Mucosa of rectum (tissue), 2 donors: ENCODE results near the gene TNIK.
"Not testable (repeated sequence)": the region's sequence is repeated elsewhere in the genome, so short reads cannot be mapped to it uniquely, and the experiment has no call there.

Experiments
- H3K27ac ChIP-seq, 2 donors: one replicate each; pipeline ENCODE4 v1.7.0; 2013; ENCODE audit warnings: inconsistent platforms in 2 of 2, low read depth in 2 of 2, low read length in 2 of 2
- H3K27me3 ChIP-seq, 2 donors: one replicate each; pipeline ENCODE4 v1.7.0; 2013; ENCODE audit warnings: low read length in 2 of 2; ENCODE audit not compliant: control insufficient read depth in 2 of 2, insufficient read depth in 2 of 2
- H3K36me3 ChIP-seq, 2 donors: one replicate each; pipeline ENCODE4 v1.7.0; 2013; ENCODE audit warnings: low read length in 2 of 2; ENCODE audit not compliant: control insufficient read depth in 2 of 2, insufficient read depth in 2 of 2
- H3K4me1 ChIP-seq, 2 donors: one replicate each; pipeline ENCODE4 v1.7.0; 2013; ENCODE audit warnings: low read length in 2 of 2, mild to moderate bottlenecking in 1 of 2; ENCODE audit not compliant: control insufficient read depth in 2 of 2, insufficient read depth in 2 of 2
- H3K4me3 ChIP-seq, 2 donors: one replicate each; pipeline ENCODE4 v1.7.0; 2013; ENCODE audit warnings: low read length in 2 of 2
- H3K9ac ChIP-seq, 2 donors: one replicate each; pipeline ENCODE4 v1.7.0; 2013; ENCODE audit warnings: low read length in 2 of 2, low read depth in 1 of 2, mild to moderate bottlenecking in 1 of 2
- H3K9me3 ChIP-seq, 2 donors: one replicate each; pipeline ENCODE4 v1.7.0; 2013; ENCODE audit warnings: low read length in 2 of 2; ENCODE audit not compliant: control insufficient read depth in 2 of 2
- donor health status: healthy.
- donor health status: Normal muscosa, but diverticular disease.

The TNIK gene

GRCh38 chr3:171312741-171313140, 147.5 kb downstream of the TNIK start:
- Histone ChIP-seq H3K4me1 (no peaks in the 10 kb centered on the region), H3K36me3 (no peaks in the 10 kb centered on the region), H3K9ac (no peak overlapping the region), H3K4me3 (no peak overlapping the region), H3K27ac (no peak overlapping the region), H3K27me3 (no peaks in the 10 kb centered on the region), H3K9me3 (no peaks in the 10 kb centered on the region)

DNA sequence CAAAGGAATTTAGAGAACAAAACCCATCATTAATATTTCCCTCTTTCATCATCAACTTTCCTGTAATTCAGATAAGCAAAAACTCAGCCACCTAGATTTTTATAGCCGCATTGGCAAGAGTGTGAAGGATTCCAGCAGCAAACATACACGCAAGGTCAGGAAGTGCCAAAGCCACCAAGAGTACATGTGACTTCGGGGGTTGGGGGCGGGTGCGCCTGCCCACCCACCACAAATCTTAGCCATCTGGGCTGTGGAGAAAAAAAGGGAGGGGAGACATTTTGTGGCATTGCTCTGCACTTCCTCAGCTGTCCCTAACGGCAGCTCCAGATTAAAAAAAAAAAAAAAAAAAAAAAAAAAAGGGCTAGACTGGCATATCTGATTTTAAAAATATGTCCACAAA, 148.4 kb downstream of the TNIK start:
- H3K27me3 ChIP-seq: no peaks in the 10 kb centered on the region
- no peaks in the 10 kb centered on the region for H3K9me3 ChIP-seq
- H3K27ac ChIP-seq: no peak overlapping the region
- H3K9ac ChIP-seq: no peak overlapping the region
- H3K4me1 ChIP-seq: peaks cover 0 to 3% of the 10 kb centered on the region in 2 donors
- H3K36me3 ChIP-seq: no peaks in the 10 kb centered on the region
- no peak overlapping the region for H3K4me3 ChIP-seq

- H3K4me3 ChIP-seq: no peak overlapping the region
- no peaks in the 10 kb centered on the region for H3K27me3 ChIP-seq
- H3K9me3 ChIP-seq: no peaks in the 10 kb centered on the region
- peaks cover 0 to 3% of the 10 kb centered on the region in 2 donors for H3K4me1 ChIP-seq
- H3K27ac ChIP-seq: no peak overlapping the region
- no peaks in the 10 kb centered on the region for H3K36me3 ChIP-seq
- H3K9ac ChIP-seq: no peak overlapping the region
Measured at GRCh38 chr3:171309906-171310359, 150.3 kb downstream of the TNIK start.

DNA sequence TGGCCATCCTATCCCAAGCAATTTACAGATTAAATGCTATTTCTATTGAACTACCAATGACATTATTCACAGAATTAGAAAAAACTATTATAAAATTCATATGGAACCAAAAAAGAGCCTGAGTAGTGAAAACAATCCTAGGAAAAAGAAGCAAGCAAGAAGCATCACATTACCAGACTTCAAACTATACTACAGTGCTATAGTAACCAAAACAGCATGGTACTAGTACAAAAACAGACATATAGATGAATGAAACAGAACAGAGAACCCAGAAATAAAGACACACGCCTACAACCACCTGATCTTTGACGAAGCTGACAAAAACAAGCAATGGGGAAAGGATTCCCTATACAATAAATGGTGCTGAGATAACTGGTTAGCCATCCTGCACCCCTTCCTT, 152.2 kb downstream of the TNIK start:
- no peak overlapping the region for H3K27ac ChIP-seq
- H3K36me3 ChIP-seq: no peaks in the 10 kb centered on the region
- H3K9me3 ChIP-seq: no peaks in the 10 kb centered on the region
- H3K27me3 ChIP-seq: no peaks in the 10 kb centered on the region
- H3K9ac ChIP-seq: no peak overlapping the region
- H3K4me3 ChIP-seq: no peak overlapping the region
- peaks cover 0 to 3% of the 10 kb centered on the region in 2 donors for H3K4me1 ChIP-seq

- Histone ChIP-seq H3K9ac (no peak overlapping the region), H3K4me1 (peaks cover 0 to 3% of the 10 kb centered on the region in 2 donors), H3K27me3 (no peaks in the 10 kb centered on the region), H3K36me3 (no peaks in the 10 kb centered on the region), H3K27ac (no peak overlapping the region), H3K9me3 (no peaks in the 10 kb centered on the region), H3K4me3 (no peak overlapping the region)
Measured at GRCh38 chr3:171307046-171307585, 153.1 kb downstream of the TNIK start.

- Histone ChIP-seq H3K4me1 (peaks cover 0 to 3% of the 10 kb centered on the region in 2 donors), H3K36me3 (no peaks in the 10 kb centered on the region), H3K4me3 (no peak overlapping the region), H3K27me3 (no peaks in the 10 kb centered on the region), H3K9me3 (no peaks in the 10 kb centered on the region), H3K9ac (no peak overlapping the region), H3K27ac (no peak overlapping the region)
Measured at GRCh38 chr3:171306631-171307030, 153.6 kb downstream of the TNIK start.

GRCh38 chr3:171305823-171306222, 154.4 kb downstream of the TNIK start:
- H3K9me3 ChIP-seq, H3K4me1 ChIP-seq, H3K36me3 ChIP-seq, H3K27ac ChIP-seq, H3K27me3 ChIP-seq, H3K9ac ChIP-seq, H3K4me3 ChIP-seq: not testable (repeated sequence)

DNA sequence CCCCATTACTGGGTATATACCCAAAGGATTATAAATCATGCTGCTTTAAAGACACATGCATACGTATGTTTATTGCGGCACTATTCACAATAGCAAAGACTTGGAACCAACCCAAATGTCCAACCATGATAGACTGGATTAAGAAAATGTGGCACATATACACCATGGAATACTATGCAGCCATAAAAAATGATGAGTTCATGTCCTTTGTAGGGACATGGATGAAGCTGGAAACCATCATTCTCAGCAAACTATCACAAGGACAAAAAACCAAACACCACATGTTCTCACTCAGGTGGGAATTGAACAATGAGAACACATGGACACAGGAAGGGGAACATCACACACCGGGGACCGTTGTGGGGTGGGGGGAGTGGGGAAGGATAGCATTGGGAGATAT, 155.7 kb downstream of the TNIK start:
- not testable (repeated sequence) for H3K9ac ChIP-seq, H3K9me3 ChIP-seq, H3K4me1 ChIP-seq, H3K4me3 ChIP-seq, H3K27ac ChIP-seq, H3K27me3 ChIP-seq, H3K36me3 ChIP-seq

DNA sequence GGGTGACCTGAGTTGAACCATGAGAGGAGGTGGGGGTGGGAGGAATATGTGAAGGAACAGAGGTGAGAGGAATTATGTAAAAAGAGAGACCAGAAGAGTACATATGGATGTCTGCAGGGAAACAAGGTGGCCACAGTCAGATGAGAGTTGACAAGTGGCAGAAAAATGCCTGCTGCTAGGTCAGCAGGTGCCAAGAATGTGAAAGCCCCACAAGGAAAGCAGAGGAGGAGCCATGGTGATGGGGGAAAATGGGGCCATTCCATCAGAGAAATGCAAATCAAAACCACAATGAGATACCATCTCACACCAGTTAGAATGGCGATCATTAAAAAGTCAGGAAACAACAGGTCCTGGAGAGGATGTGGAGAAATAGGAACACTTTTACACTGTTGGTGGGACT, 156.2 kb downstream of the TNIK start:
- H3K4me3 ChIP-seq, H3K9ac ChIP-seq, H3K27me3 ChIP-seq, H3K9me3 ChIP-seq, H3K4me1 ChIP-seq, H3K36me3 ChIP-seq, H3K27ac ChIP-seq: not testable (repeated sequence)

DNA sequence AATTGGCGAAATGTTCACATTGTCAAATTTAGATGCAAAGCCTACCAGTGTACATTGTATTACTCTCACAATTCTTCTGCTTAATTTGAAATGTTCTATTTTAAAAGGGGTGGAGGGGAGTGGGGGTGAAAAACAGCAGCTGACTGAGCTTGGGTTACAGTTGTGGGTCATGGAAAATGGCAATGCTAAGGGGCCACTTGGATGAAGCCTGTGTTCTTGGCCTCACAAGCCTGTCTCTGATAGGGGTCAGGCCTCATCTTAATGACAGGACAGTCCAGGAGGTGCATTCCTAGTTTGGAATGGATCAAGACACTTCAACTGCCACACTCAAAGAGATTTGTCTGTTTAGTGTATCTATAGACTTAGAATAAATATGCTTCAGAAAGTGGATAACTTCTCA, 158.2 kb downstream of the TNIK start:
- no peaks in the 10 kb centered on the region for H3K27me3 ChIP-seq
- no peak overlapping the region for H3K9ac ChIP-seq
- no peak overlapping the region for H3K4me3 ChIP-seq
- no peak overlapping the region for H3K27ac ChIP-seq
- no peaks in the 10 kb centered on the region for H3K4me1 ChIP-seq
- no peaks in the 10 kb centered on the region for H3K9me3 ChIP-seq
- no peaks in the 10 kb centered on the region for H3K36me3 ChIP-seq

- H3K27ac ChIP-seq: no peak overlapping the region
- no peaks in the 10 kb centered on the region for H3K27me3 ChIP-seq
Measured at GRCh38 chr3:171301002-171301401, 159.2 kb downstream of the TNIK start.

More at GRCh38 chr3:171301002-171301401, 159.2 kb downstream of the TNIK start:
- no peaks in the 10 kb centered on the region for H3K36me3 ChIP-seq
- no peak overlapping the region for H3K4me3 ChIP-seq
- H3K9ac ChIP-seq: no peak overlapping the region
- no peaks in the 10 kb centered on the region for H3K9me3 ChIP-seq
- no peaks in the 10 kb centered on the region for H3K4me1 ChIP-seq
